ENCODE data around the gene FARS2. TPM values are rescaled to one million over a fixed set of nuclear protein-coding genes. Genes with fewer than 3 reads are reported as not detected.

The FARS2 gene
- total RNA-seq, 1 donor from 2014 or later: 8.2 TPM

DNA sequence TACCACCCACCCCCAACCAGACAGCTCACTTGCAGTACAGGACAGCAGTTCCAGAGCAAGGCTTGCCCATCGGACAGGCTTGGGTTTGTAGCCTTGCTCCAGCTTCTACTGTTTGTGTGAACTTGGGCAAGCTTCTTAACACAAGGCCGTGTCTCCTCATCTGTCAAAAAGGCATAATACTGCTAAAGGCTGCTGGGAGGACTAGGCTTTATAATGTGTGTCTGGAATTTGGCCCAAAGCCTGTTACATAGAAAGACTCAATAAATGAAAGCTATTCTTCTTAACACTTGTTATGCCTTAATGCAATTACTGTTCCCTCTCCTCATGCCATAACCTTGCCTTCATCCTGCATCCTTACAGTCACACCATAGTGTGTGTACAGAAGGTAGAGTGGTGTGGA, 44.0 kb upstream of the FARS2 start:
- no peak overlapping the region for H3K4me3 ChIP-seq (ENCODE audit: low read depth, low read length)
- no peaks in the 10 kb centered on the region for H3K27me3 ChIP-seq (ENCODE audit: control insufficient read depth, insufficient read depth, low read length)
- TF ChIP-seq, protein P1, sequence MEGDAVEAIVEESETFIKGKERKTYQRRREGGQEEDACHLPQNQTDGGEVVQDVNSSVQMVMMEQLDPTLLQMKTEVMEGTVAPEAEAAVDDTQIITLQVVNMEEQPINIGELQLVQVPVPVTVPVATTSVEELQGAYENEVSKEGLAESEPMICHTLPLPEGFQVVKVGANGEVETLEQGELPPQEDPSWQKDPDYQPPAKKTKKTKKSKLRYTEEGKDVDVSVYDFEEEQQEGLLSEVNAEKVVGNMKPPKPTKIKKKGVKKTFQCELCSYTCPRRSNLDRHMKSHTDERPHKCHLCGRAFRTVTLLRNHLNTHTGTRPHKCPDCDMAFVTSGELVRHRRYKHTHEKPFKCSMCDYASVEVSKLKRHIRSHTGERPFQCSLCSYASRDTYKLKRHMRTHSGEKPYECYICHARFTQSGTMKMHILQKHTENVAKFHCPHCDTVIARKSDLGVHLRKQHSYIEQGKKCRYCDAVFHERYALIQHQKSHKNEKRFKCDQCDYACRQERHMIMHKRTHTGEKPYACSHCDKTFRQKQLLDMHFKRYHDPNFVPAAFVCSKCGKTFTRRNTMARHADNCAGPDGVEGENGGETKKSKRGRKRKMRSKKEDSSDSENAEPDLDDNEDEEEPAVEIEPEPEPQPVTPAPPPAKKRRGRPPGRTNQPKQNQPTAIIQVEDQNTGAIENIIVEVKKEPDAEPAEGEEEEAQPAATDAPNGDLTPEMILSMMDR (IDR thresholded peaks at IDR 0.05; ENCODE audit: insufficient read depth, low read length, poor library complexity, severe bottlenecking): no peak
- no peak for DNase-seq (ENCODE audit: low read depth)
- H3K36me3 ChIP-seq (ENCODE audit: control insufficient read depth, insufficient read depth, low read length): no peaks in the 10 kb centered on the region

DNA sequence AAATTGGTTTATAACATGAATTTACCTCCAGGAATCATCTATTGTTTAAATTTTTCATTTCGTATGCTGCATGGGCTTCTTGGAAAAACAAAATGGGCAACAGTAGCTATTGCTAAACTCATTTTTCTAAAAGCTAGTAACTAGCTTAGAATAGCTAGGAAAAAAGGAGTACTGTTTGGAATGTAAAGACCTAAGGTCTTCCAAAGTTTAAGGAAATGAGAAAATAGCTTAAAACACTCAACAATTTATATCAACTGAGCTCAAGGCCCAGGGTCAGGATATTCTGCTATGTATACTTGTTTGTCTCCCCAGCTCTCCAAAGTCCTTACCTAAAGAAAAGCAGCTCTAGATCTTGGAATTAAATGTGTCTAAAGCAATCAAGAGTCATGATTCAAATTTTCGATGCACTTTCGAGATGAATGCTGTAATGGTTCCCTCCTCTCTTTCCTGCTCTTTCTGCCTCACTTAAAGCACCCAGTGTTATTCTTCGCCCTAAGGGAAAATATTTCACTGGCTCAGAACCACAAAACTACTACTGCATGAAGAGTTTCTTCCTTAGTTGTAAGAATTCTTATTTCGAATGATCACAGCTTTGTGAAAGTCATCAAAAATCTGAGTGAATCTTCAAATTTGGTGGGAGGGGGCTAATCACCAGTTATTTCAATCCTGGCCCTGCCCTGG, 42.2 kb upstream of the FARS2 start:
- H3K36me3 ChIP-seq (ENCODE audit: control insufficient read depth, insufficient read depth, low read length): no peaks in the 10 kb centered on the region
- no peak for DNase-seq (ENCODE audit: low read depth)
- H3K4me3 ChIP-seq (ENCODE audit: low read depth, low read length): no peak overlapping the region
- H3K27me3 ChIP-seq (ENCODE audit: control insufficient read depth, insufficient read depth, low read length): no peaks in the 10 kb centered on the region
- TF ChIP-seq, protein P1 (IDR thresholded peaks at IDR 0.05; ENCODE audit: insufficient read depth, low read length, poor library complexity, severe bottlenecking): no peak

DNA sequence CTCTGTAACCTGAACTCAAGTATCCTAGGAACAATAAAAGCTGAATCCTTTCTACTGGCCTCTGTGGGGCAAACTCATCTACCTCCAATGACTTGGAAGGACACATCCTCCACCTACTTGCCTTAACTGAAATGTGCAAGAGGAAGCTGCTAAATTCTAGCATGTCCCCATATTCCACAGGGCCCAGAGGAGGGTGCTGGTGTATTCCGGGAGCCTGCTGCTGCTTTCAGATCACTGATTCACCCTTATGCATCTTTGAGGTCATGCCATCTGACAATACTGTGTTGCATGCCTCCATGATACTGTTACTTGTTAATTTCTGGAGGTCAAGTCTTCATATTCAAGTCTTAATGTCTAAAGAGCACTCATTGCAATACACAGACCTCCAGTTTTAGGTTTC, 40.9 kb upstream of the FARS2 start:
- H3K4me3 ChIP-seq (ENCODE audit: low read depth, low read length): no peak overlapping the region
- TF ChIP-seq, protein P1 (IDR thresholded peaks at IDR 0.05; ENCODE audit: insufficient read depth, low read length, poor library complexity, severe bottlenecking): no peak
- H3K36me3 ChIP-seq (ENCODE audit: control insufficient read depth, insufficient read depth, low read length): no peaks in the 10 kb centered on the region
- DNase-seq (ENCODE audit: low read depth): no peak
- H3K27me3 ChIP-seq (ENCODE audit: control insufficient read depth, insufficient read depth, low read length): no peaks in the 10 kb centered on the region

DNA sequence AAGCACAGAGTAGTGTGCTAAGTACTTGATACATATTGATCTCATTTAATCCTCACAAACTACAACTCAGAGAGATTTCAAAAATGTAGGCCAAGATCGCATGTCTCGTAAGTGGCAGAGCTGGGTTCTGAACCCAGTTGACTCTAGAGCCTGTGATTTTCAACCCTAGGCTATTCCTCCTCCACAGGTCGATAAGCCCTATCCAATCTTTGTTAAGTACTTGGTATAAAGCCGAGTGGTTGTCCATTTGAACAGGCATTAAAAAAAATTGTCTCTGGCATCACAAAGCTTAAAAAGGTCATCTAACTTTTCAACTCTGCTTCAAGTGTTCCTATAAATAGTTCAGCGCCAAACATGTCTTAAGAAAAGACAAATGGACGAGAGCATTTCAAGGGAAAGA, 38.0 kb upstream of the FARS2 start:
- DNase-seq (ENCODE audit: low read depth): no peak
- Histone ChIP-seq H3K36me3 (ENCODE audit: control insufficient read depth, insufficient read depth, low read length) (no peaks in the 10 kb centered on the region), H3K27me3 (ENCODE audit: control insufficient read depth, insufficient read depth, low read length) (no peaks in the 10 kb centered on the region), H3K4me3 (ENCODE audit: low read depth, low read length) (no peak overlapping the region)
- TF ChIP-seq, protein P1 (IDR thresholded peaks at IDR 0.05; ENCODE audit: insufficient read depth, low read length, poor library complexity, severe bottlenecking): no peak

- H3K27me3 ChIP-seq (ENCODE audit: control insufficient read depth, insufficient read depth, low read length): no peaks in the 10 kb centered on the region
- TF ChIP-seq, protein P1 (IDR thresholded peaks at IDR 0.05; ENCODE audit: insufficient read depth, low read length, poor library complexity, severe bottlenecking): no peak
- no peak for DNase-seq (ENCODE audit: low read depth)
- H3K36me3 ChIP-seq (ENCODE audit: control insufficient read depth, insufficient read depth, low read length): no peaks in the 10 kb centered on the region
- no peak overlapping the region for H3K4me3 ChIP-seq (ENCODE audit: low read depth, low read length)
Measured at GRCh38 chr6:5229356-5229755, 32.0 kb upstream of the FARS2 start.

DNA sequence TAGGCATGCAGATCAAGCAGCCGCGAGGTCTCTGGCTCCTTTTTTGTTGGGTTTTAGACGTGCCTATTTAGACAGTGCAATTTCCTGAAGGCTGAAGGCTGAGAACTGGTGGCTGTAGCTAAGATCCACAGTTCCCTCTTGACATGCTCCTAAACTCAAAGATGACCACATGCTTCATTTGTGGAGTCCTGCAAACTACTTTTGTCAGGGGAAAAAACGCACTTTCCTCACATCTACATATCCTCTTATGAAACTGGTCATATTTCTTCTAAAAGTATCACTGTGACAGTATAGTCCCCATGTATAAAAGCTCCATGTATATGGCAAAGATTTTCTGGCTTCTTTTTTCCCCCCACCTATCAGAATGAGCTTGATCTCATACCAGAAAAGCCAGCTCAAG, 31.2 kb upstream of the FARS2 start:
- DNase-seq (ENCODE audit: low read depth): no peak
- TF ChIP-seq, protein P1 (IDR thresholded peaks at IDR 0.05; ENCODE audit: insufficient read depth, low read length, poor library complexity, severe bottlenecking): no peak
- Histone ChIP-seq H3K4me3 (ENCODE audit: low read depth, low read length) (no peak overlapping the region), H3K27me3 (ENCODE audit: control insufficient read depth, insufficient read depth, low read length) (no peaks in the 10 kb centered on the region), H3K36me3 (ENCODE audit: control insufficient read depth, insufficient read depth, low read length) (no peaks in the 10 kb centered on the region)

Measured in kidney epithelial cell (primary cell).